Measurements from ENCODE around the gene NME1.
"Not testable (repeated sequence)": the region's sequence is repeated elsewhere in the genome, so short reads cannot be mapped to it uniquely, and the experiment has no call there.

The NME1 gene

DNA sequence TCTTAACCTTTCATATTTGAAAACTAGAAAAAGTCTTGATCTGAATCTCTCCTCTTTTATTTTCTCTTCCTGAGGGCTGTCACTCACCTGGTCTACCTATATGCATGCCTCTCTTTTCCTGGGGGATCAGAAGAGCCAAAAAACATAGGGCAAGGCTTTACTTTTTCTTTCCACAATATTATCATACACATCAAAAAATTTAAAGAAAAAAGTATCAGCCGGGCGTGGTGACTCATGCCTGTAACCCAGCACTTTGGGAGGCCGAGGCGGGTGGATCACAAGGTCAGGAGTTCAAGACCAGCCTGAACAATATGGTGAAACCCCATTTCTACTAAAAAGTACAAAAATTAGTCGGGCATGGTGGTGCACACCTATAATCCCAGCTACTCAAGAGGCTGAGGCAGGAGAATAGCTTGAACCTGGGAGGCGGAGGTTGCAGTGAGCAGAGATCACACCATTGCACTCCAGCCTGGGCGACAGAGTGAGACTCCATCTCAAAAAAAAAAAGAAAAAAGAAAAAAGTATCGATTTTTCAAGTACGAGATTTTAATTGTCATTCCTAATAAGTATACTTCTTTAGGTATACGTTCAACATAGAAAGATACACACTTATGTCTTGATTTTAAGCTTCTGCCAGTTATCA, 30.8 kb upstream of the NME1 start:
- Histone ChIP-seq H3K4me1 (ENCODE audit: control insufficient read depth, insufficient read depth, low read length) (peaks cover 30% of the 10 kb centered on the region), H3K9ac (ENCODE audit: low read length) (peak overlapping the region; percentile 96)
- not testable (repeated sequence) for H3K27me3 ChIP-seq (ENCODE audit: control insufficient read depth, insufficient read depth, low read length); H3K9me3 ChIP-seq (ENCODE audit: control insufficient read depth, low read length); H3K4me3 ChIP-seq (ENCODE audit: low read length); H3K36me3 ChIP-seq (ENCODE audit: control insufficient read depth, insufficient read depth, low read length)

DNA sequence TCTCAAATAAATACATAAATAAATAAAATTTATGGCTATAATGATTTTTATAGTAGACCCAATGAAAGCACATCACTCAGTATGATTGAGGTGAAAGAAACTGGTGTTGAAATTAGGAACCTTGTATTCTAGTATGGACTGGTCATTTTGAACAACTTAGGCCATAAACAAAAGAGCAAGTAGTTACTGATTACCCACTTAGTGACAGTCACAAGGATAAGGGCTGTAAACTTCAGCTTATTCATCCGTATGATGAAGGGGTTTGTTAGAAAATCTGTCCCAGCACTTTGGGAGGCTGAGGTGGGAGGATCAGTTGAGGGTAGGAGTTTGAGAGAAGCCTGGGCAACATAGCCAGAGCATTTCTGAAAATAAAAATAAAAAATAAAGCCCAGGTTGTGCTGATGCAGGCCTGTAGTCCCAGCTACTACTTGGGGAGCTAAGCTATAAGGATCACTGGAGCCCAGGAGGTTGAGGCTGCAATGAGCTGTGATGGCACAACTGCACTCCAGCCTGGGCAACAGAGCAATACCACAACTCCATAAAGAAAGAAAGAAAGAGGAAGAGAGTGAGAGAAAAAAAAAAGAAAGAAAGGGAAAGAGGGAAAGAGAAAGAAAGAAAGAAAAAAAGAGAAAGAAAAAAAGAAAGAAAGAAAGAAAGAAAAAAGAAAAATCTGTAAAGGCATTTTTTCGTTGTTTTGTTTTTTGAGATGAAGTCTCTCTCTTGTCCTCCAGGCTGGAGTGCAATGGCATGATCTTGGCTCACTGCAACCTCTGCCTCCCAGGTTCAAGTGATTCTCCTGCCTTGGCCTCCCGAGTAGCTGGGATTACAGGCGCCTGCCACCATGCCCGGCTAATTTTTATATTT, 28.5 kb upstream of the NME1 start:
- no peaks in the 10 kb centered on the region for H3K9me3 ChIP-seq (ENCODE audit: control insufficient read depth, low read length)
- peaks cover 20% of the 10 kb centered on the region for H3K4me1 ChIP-seq (ENCODE audit: control insufficient read depth, insufficient read depth, low read length)
- no peak overlapping the region for H3K4me3 ChIP-seq (ENCODE audit: low read length)
- H3K9ac ChIP-seq (ENCODE audit: low read length): no peak overlapping the region
- H3K36me3 ChIP-seq (ENCODE audit: control insufficient read depth, insufficient read depth, low read length): no peaks in the 10 kb centered on the region
- H3K27me3 ChIP-seq (ENCODE audit: control insufficient read depth, insufficient read depth, low read length): no peaks in the 10 kb centered on the region

DNA sequence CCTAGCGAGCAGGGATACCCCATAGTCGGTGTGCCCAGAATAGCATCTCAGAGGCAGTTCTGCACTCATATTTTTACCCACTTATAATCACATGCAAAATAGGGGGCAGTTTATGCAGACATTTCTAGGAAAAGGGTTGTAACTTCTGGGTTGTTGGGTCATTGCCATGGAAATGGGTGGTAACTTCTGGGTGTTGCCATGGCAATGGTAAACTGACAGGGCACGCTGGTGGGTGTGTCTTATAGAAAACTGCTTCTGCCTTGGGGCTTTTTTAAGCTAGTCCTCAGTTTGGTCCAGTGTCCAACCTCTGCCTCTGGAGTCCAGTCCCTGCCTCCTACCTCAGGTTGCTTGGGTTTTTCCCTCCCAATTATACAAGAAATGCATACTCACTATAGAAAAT, 25.3 kb upstream of the NME1 start:
- Histone ChIP-seq H3K4me3 (ENCODE audit: low read length) (no peak overlapping the region), H3K9ac (ENCODE audit: low read length) (no peak overlapping the region), H3K36me3 (ENCODE audit: control insufficient read depth, insufficient read depth, low read length) (no peaks in the 10 kb centered on the region), H3K27me3 (ENCODE audit: control insufficient read depth, insufficient read depth, low read length) (no peaks in the 10 kb centered on the region), H3K9me3 (ENCODE audit: control insufficient read depth, low read length) (no peaks in the 10 kb centered on the region), H3K4me1 (ENCODE audit: control insufficient read depth, insufficient read depth, low read length) (peaks cover 19% of the 10 kb centered on the region)

DNA sequence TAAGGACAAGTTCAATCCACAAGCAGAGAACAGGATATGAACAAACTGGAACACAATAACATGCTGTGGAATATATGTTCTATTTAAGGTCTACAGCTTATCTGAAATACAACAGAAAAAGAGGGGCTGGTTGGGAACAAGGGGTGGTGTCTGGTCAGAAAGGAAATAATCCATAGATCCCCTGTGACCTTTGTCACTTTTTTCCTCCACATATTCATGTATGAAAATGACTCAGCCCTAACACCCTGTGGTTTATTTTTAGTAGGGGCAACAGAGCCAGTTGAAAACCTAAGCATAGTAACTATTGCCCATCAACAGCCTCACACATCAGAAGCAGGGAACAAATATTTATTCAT, 20.4 kb upstream of the NME1 start:
- Histone ChIP-seq H3K4me1 (ENCODE audit: control insufficient read depth, insufficient read depth, low read length) (peaks cover 18% of the 10 kb centered on the region), H3K36me3 (ENCODE audit: control insufficient read depth, insufficient read depth, low read length) (no peaks in the 10 kb centered on the region), H3K27me3 (ENCODE audit: control insufficient read depth, insufficient read depth, low read length) (no peaks in the 10 kb centered on the region), H3K9ac (ENCODE audit: low read length) (no peak overlapping the region), H3K9me3 (ENCODE audit: control insufficient read depth, low read length) (no peaks in the 10 kb centered on the region), H3K4me3 (ENCODE audit: low read length) (no peak overlapping the region)

DNA sequence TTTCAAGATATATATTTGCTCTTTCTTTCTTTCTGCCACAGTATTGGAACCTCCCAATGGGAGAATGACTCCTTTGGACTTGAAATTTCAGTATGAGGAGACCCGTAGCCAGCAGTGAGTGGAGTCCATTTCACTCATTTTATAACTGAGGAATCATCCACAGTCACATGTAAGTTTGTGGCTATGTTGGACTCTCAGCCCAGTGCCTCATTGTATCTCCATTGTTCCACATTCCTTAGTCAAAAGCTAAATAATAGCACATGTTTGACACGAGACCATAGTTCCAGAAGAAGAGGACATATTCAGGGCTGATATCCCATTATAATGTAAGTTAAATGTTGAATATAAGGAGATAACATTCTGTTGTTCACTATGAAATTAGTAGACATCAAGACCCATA, 20.0 kb upstream of the NME1 start:
- Histone ChIP-seq H3K27me3 (ENCODE audit: control insufficient read depth, insufficient read depth, low read length) (no peaks in the 10 kb centered on the region), H3K4me3 (ENCODE audit: low read length) (no peak overlapping the region), H3K36me3 (ENCODE audit: control insufficient read depth, insufficient read depth, low read length) (no peaks in the 10 kb centered on the region), H3K4me1 (ENCODE audit: control insufficient read depth, insufficient read depth, low read length) (peaks cover 18% of the 10 kb centered on the region), H3K9me3 (ENCODE audit: control insufficient read depth, low read length) (no peaks in the 10 kb centered on the region), H3K9ac (ENCODE audit: low read length) (no peak overlapping the region)

DNA sequence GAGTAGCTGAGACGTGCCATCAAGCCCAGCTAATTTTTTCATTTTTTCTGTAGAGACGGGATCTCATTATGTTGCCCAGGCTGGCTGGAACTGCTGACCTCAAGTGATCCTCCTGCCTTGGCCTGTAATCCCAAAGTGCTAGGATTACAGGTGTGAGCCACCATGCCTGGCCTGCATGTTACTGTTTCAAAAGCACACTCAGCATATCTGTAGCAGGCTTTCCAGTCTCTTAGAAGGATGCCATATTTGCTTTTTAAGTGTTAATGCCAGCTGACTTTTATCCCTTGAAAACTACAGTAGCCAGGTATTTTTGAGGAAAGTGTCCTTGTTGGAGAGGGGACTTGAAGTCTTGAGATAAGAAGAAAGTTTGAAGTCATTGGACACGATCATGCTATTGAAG, 17.4 kb upstream of the NME1 start:
- H3K4me1 ChIP-seq (ENCODE audit: control insufficient read depth, insufficient read depth, low read length): peaks cover 18% of the 10 kb centered on the region
- no peaks in the 10 kb centered on the region for H3K9me3 ChIP-seq (ENCODE audit: control insufficient read depth, low read length)
- no peaks in the 10 kb centered on the region for H3K27me3 ChIP-seq (ENCODE audit: control insufficient read depth, insufficient read depth, low read length)
- H3K9ac ChIP-seq (ENCODE audit: low read length): no peak overlapping the region
- H3K36me3 ChIP-seq (ENCODE audit: control insufficient read depth, insufficient read depth, low read length): no peaks in the 10 kb centered on the region
- no peak overlapping the region for H3K4me3 ChIP-seq (ENCODE audit: low read length)

DNA sequence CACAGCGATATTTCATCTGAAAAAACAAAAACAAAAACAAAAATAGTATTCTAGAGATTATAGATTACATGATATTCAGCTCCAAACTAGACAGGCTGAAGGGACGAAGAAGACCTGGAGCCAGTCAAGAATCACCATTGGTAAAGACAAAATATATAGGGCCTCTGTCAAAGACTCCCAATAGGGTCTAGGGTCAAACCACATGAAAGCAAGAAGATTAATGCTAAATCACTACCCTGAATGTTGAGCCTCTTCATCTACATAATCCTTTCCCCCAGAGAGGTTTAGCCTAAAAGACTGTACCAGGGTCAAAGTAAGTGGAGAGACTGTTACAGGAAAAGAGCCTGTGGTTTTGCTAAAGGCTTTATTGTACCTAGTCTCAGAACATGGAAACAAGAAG, 10.8 kb upstream of the NME1 start:
- H3K36me3 ChIP-seq (ENCODE audit: control insufficient read depth, insufficient read depth, low read length): no peaks in the 10 kb centered on the region
- no peaks in the 10 kb centered on the region for H3K4me1 ChIP-seq (ENCODE audit: control insufficient read depth, insufficient read depth, low read length)
- no peak overlapping the region for H3K9ac ChIP-seq (ENCODE audit: low read length)
- no peaks in the 10 kb centered on the region for H3K9me3 ChIP-seq (ENCODE audit: control insufficient read depth, low read length)
- H3K27me3 ChIP-seq (ENCODE audit: control insufficient read depth, insufficient read depth, low read length): no peaks in the 10 kb centered on the region
- H3K4me3 ChIP-seq (ENCODE audit: low read length): no peak overlapping the region

DNA sequence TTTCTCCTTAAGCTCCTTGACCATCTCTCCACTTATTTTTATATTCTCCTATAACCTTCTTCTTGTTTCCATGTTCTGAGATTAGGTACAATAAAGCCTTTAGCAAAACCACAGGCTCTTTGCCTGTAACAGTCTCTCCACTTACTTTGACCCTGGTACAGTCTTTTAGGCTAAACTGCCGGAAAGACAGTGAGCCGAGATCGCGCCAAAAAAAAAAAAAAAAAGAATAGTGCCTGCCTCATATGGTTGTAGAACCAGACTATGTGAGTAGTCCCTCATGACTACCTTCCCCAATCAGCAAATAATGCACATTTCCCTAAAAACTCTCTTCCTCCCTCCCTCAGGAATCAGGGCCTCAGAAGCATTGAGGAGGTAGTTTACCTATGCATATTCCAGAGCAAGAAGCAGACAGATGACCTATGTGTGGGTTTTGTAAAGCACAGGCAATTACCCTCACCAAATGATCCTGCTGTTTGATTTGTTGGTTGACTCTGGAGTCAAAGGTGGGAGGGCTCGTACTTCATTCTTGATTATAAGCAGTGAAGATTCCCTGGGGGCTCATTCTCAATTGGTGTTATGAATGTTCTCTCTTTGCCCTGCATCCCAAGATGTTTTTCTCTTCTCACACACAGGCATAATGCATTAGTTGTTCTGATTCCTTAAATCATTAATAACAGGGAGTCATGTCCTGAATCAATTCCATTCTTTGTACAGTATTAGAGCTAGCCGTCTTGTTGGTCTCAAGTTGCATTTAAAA, 8.9 kb upstream of the NME1 start:
- Histone ChIP-seq H3K36me3 (ENCODE audit: control insufficient read depth, insufficient read depth, low read length) (no peaks in the 10 kb centered on the region), H3K4me1 (ENCODE audit: control insufficient read depth, insufficient read depth, low read length) (no peaks in the 10 kb centered on the region), H3K9me3 (ENCODE audit: control insufficient read depth, low read length) (no peaks in the 10 kb centered on the region), H3K27me3 (ENCODE audit: control insufficient read depth, insufficient read depth, low read length) (no peaks in the 10 kb centered on the region), H3K4me3 (ENCODE audit: low read length) (no peak overlapping the region), H3K9ac (ENCODE audit: low read length) (no peak overlapping the region)

DNA sequence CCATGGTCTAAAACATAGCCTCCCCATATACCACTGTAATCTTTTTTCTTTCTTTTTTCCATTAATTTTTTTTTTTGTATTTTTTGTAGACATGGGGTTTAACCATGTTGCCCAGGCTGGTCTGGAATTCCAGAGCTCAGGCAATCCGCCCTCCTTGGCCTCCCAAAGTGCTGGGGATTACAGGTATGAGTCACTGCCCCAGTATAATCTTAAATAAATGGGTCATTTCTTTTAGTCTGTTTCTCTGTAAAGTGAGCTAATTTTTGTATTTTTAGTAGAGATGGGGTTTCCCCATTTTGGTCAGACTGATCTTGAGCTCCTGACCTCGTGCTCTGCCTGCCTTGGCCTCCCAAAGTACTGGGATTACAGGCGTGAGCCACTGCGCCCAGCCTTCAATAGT, 5.7 kb upstream of the NME1 start:
- Histone ChIP-seq H3K27me3 (ENCODE audit: control insufficient read depth, insufficient read depth, low read length) (no peaks in the 10 kb centered on the region), H3K9me3 (ENCODE audit: control insufficient read depth, low read length) (no peaks in the 10 kb centered on the region), H3K36me3 (ENCODE audit: control insufficient read depth, insufficient read depth, low read length) (no peaks in the 10 kb centered on the region), H3K4me3 (ENCODE audit: low read length) (no peak overlapping the region), H3K4me1 (ENCODE audit: control insufficient read depth, insufficient read depth, low read length) (no peaks in the 10 kb centered on the region), H3K9ac (ENCODE audit: low read length) (no peak overlapping the region)

DNA sequence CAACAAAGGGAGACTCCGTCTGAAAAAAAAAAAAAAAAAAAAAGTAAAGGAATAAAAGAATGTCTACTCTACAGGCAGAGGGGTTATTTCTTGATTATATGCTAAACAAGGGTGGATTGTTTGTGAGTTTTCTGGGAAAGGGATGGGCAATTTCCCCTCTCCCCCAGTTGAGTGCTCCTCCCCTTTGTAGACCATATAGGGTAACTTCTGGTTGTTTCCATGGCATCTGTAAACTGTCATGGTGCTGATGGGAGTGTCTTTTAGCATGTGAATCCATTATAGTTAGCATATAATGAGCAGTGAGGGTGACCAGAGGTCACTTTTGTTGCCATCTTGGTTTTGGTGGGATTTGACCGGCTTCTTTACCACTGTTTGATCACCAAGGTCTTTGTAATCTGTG, 4.2 kb upstream of the NME1 start:
- H3K4me3 ChIP-seq (ENCODE audit: low read length): no peak overlapping the region
- H3K27me3 ChIP-seq (ENCODE audit: control insufficient read depth, insufficient read depth, low read length): no peaks in the 10 kb centered on the region
- H3K36me3 ChIP-seq (ENCODE audit: control insufficient read depth, insufficient read depth, low read length): no peaks in the 10 kb centered on the region
- no peak overlapping the region for H3K9ac ChIP-seq (ENCODE audit: low read length)
- H3K4me1 ChIP-seq (ENCODE audit: control insufficient read depth, insufficient read depth, low read length): peaks cover 3% of the 10 kb centered on the region
- no peaks in the 10 kb centered on the region for H3K9me3 ChIP-seq (ENCODE audit: control insufficient read depth, low read length)

DNA sequence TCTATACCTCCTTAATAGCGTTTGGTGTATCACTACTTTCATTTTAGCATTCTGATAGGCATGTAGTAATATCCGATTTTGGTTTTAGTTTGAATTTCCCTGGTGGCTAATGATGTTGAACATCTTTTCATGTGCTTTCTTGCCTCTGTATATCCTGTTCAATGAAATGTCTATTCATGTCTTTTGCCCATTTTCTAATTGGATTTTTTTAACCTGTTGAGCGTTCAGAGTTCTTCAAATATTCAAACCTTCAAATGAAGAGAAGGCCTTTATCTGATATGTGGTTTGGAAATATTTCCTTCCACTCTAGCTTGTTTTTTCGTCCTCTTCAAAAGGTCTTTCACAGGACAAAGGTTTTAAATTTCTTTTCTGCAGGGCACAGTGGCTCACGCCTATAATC, 2.4 kb upstream of the NME1 start:
- Histone ChIP-seq H3K4me1 (ENCODE audit: control insufficient read depth, insufficient read depth, low read length) (peaks cover 9% of the 10 kb centered on the region), H3K4me3 (ENCODE audit: low read length) (no peak overlapping the region)

DNA sequence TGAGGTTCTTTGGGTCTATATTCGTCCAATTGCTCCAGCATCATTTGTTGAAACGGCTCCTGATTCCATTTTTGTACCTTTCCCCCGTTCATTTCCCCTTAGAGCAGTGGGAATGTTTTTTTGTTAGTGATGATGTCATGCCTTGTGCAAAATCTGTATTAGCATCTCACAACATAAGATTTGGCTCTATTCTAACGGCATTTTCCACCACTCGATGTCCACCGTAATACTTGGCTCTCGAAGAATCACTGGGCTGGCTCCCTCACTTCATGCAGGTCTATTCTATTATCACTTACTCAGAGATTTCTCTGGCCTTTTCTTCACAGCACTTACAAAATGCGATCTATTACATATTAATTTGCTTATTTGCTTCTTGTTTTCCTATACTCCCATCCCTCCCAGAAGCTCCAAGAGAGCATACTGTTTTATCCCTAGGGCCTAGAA, 571 bp upstream of the NME1 start:
- Histone ChIP-seq H3K4me1 (ENCODE audit: control insufficient read depth, insufficient read depth, low read length) (peaks cover 9% of the 10 kb centered on the region), H3K9ac (ENCODE audit: low read length) (peak overlapping the region; percentile 59), H3K4me3 (ENCODE audit: low read length) (peak overlapping the region; percentile 43), H3K27me3 (ENCODE audit: control insufficient read depth, insufficient read depth, low read length) (no peaks in the 10 kb centered on the region), H3K9me3 (ENCODE audit: control insufficient read depth, low read length) (no peaks in the 10 kb centered on the region), H3K36me3 (ENCODE audit: control insufficient read depth, insufficient read depth, low read length) (no peaks in the 10 kb centered on the region)

More for the DNA sequence above, 2.4 kb upstream of the NME1 start:
- Histone ChIP-seq H3K9me3 (ENCODE audit: control insufficient read depth, low read length) (no peaks in the 10 kb centered on the region), H3K36me3 (ENCODE audit: control insufficient read depth, insufficient read depth, low read length) (no peaks in the 10 kb centered on the region), H3K27me3 (ENCODE audit: control insufficient read depth, insufficient read depth, low read length) (no peaks in the 10 kb centered on the region), H3K9ac (ENCODE audit: low read length) (no peak overlapping the region)

Data from mucosa of stomach (tissue), 1 donor.